Naive B cell (primary cell): Measurements from ENCODE around the gene BAZ1A. TPM values are rescaled to one million over a fixed set of nuclear protein-coding genes. Genes with fewer than 3 reads are reported as not detected.

ENCODE experiments used
- ATAC-seq, 2 donors: fragments of 150-1000 bp; cut with Tn5 transposase; 2 replicates each; pipeline ENCODE4 v1.10.0; 2021; ENCODE audit warnings: low read depth in 2 of 2, mild to moderate bottlenecking in 2 of 2, moderate library complexity in 2 of 2
- DNase-seq: peaks from one replicate; pipeline ENCODE4 v3.0.0; 2022
- H3K27ac Mint-ChIP-seq, 6 donors: one replicate each; pipeline ENCODE4 v1.8.0; 2020 to 2022; ENCODE audit warnings: mild to moderate bottlenecking in 6 of 6, mixed read lengths in 6 of 6, moderate library complexity in 5 of 6, inconsistent platforms in 2 of 6
- H3K27me3 Mint-ChIP-seq, 3 donors: one replicate each; pipeline ENCODE4 v1.8.0; 2021 to 2022; ENCODE audit warnings: mixed read lengths in 3 of 3, mild to moderate bottlenecking in 1 of 3
- H3K36me3 Mint-ChIP-seq, 2 donors: one replicate each; pipeline ENCODE4 v1.8.0; 2020 to 2022; ENCODE audit warnings: mixed read lengths in 2 of 2, inconsistent platforms in 1 of 2, mild to moderate bottlenecking in 1 of 2
- H3K4me1 Mint-ChIP-seq, 3 donors: one replicate each; pipeline ENCODE4 v1.8.0; 2020 to 2022; ENCODE audit warnings: mixed read lengths in 3 of 3, inconsistent platforms in 1 of 3, mild to moderate bottlenecking in 1 of 3, moderate library complexity in 1 of 3
- H3K4me3 Mint-ChIP-seq, 8 donors: one replicate each; pipeline ENCODE4 v1.8.0; 2020 to 2022; ENCODE audit warnings: mild to moderate bottlenecking in 8 of 8, mixed read lengths in 8 of 8, moderate library complexity in 8 of 8, inconsistent platforms in 2 of 8
- H3K9me3 Mint-ChIP-seq, 7 donors: one replicate each; pipeline ENCODE4 v1.8.0; 2020 to 2022; ENCODE audit warnings: mixed read lengths in 7 of 7, mild to moderate bottlenecking in 5 of 7, inconsistent platforms in 2 of 7, moderate library complexity in 1 of 7
- polyA plus RNA-seq, 6 donors: library from polyadenylated mRNA; unstranded; fragments of 300-500 nt; fragmentation: Illumina TruSeq; gene quantifications; one replicate each; pipeline ENCODE4 v1.2.3, GENCODE V29; 2021; ENCODE audit warnings: low read depth in 6 of 6

The BAZ1A gene
- polyA plus RNA-seq, 6 donors from 2014 or later: 6.0 to 23.8 (median 12.4) TPM

- peaks cover 14 to 22% of the 10 kb centered on the region in 2 donors for H3K36me3 Mint-ChIP-seq
- no peak for ATAC-seq
Observed at GRCh38 chr14:34796902-34797301, 78.3 kb downstream of the BAZ1A start.

GRCh38 chr14:34794941-34795340, 80.2 kb downstream of the BAZ1A start:
- ATAC-seq (no peak), DNase-seq (no peak)
- peaks cover 0 to 2% (median 0%) of the 10 kb centered on the region in 7 donors for H3K9me3 Mint-ChIP-seq
- no peaks in the 10 kb centered on the region for H3K27me3 Mint-ChIP-seq
- peaks cover 10 to 11% of the 10 kb centered on the region in 2 donors for H3K36me3 Mint-ChIP-seq
- peak overlapping the region in 1 of 6 donors; percentile 69 for H3K27ac Mint-ChIP-seq
- no peak overlapping the region for H3K4me3 Mint-ChIP-seq
- no peaks in the 10 kb centered on the region for H3K4me1 Mint-ChIP-seq

More at GRCh38 chr14:34796902-34797301, 78.3 kb downstream of the BAZ1A start:
- Mint-ChIP-seq H3K27ac (no peak overlapping the region), H3K9me3 (peaks cover 0 to 2% (median 0%) of the 10 kb centered on the region in 7 donors), H3K4me3 (no peak overlapping the region), H3K27me3 (no peaks in the 10 kb centered on the region), H3K4me1 (no peaks in the 10 kb centered on the region)
- no peak for DNase-seq

GRCh38 chr14:34794217-34794616, 80.9 kb downstream of the BAZ1A start:
- H3K27ac Mint-ChIP-seq: peak overlapping the region in 3 of 6 donors; percentile 22 to 69 (median 34)
- H3K9me3 Mint-ChIP-seq: peaks cover 0 to 1% (median 0%) of the 10 kb centered on the region in 7 donors
- H3K36me3 Mint-ChIP-seq: peaks cover 7 to 14% of the 10 kb centered on the region in 2 donors
- no peaks in the 10 kb centered on the region for H3K4me1 Mint-ChIP-seq
- H3K27me3 Mint-ChIP-seq: no peaks in the 10 kb centered on the region
- DNase-seq (no peak), ATAC-seq (no peak)
- no peak overlapping the region for H3K4me3 Mint-ChIP-seq

GRCh38 chr14:34792598-34792997, 82.6 kb downstream of the BAZ1A start:
- H3K36me3 Mint-ChIP-seq: peaks cover 7 to 18% of the 10 kb centered on the region in 2 donors
- peak overlapping the region in 1 of 6 donors; percentile 49 for H3K27ac Mint-ChIP-seq
- DNase-seq: no peak
- H3K4me3 Mint-ChIP-seq: no peak overlapping the region
- ATAC-seq: no peak
- no peaks in the 10 kb centered on the region for H3K27me3 Mint-ChIP-seq
- no peaks in the 10 kb centered on the region for H3K4me1 Mint-ChIP-seq
- H3K9me3 Mint-ChIP-seq: no peaks in the 10 kb centered on the region

GRCh38 chr14:34785223-34786006, 89.7 kb downstream of the BAZ1A start:
- H3K4me3 Mint-ChIP-seq: no peak overlapping the region

GRCh38 chr14:34782031-34782430, 93.1 kb downstream of the BAZ1A start:
- H3K36me3 Mint-ChIP-seq: peaks cover 18 to 32% of the 10 kb centered on the region in 2 donors
- no peaks in the 10 kb centered on the region for H3K27me3 Mint-ChIP-seq
- H3K9me3 Mint-ChIP-seq: no peaks in the 10 kb centered on the region
- ATAC-seq (no peak), DNase-seq (no peak)
- H3K4me1 Mint-ChIP-seq: peaks cover 3 to 20% (median 7%) of the 10 kb centered on the region in 3 donors
- no peak overlapping the region for H3K4me3 Mint-ChIP-seq
- H3K27ac Mint-ChIP-seq: no peak overlapping the region

More at GRCh38 chr14:34785223-34786006, 89.7 kb downstream of the BAZ1A start:
- Mint-ChIP-seq H3K27ac (peak overlapping the region in 5 of 6 donors; percentile 10 to 89 (median 70)), H3K4me1 (peaks cover 3 to 20% (median 7%) of the 10 kb centered on the region in 3 donors), H3K9me3 (no peaks in the 10 kb centered on the region), H3K27me3 (no peaks in the 10 kb centered on the region), H3K36me3 (peaks cover 15 to 33% of the 10 kb centered on the region in 2 donors)
- DNase-seq: no peak
- peak; percentile 55 to 61 for ATAC-seq

- peak overlapping the region in 3 of 6 donors; percentile 39 to 87 (median 73) for H3K27ac Mint-ChIP-seq
- peaks cover 2 to 16% (median 3%) of the 10 kb centered on the region in 3 donors for H3K4me1 Mint-ChIP-seq
- DNase-seq (no peak), ATAC-seq (no peak)
- H3K27me3 Mint-ChIP-seq: no peaks in the 10 kb centered on the region
- no peak overlapping the region for H3K4me3 Mint-ChIP-seq
- H3K9me3 Mint-ChIP-seq: no peaks in the 10 kb centered on the region
- H3K36me3 Mint-ChIP-seq: peaks cover 18 to 32% of the 10 kb centered on the region in 2 donors
Observed at GRCh38 chr14:34781242-34781641, 93.9 kb downstream of the BAZ1A start.

- ATAC-seq (no peak), DNase-seq (no peak)
- Mint-ChIP-seq H3K36me3 (peaks cover 18 to 32% of the 10 kb centered on the region in 2 donors), H3K9me3 (no peaks in the 10 kb centered on the region), H3K4me1 (peaks cover 0 to 10% (median 0%) of the 10 kb centered on the region in 3 donors), H3K27me3 (no peaks in the 10 kb centered on the region), H3K4me3 (no peak overlapping the region), H3K27ac (peak overlapping the region; percentile 37 to 90 (median 46))
Observed at GRCh38 chr14:34780646-34781045, 94.5 kb downstream of the BAZ1A start.

- ATAC-seq (no peak), DNase-seq (no peak)
- no peak overlapping the region for H3K4me3 Mint-ChIP-seq
- no peaks in the 10 kb centered on the region for H3K9me3 Mint-ChIP-seq
- H3K4me1 Mint-ChIP-seq: no peaks in the 10 kb centered on the region
- H3K36me3 Mint-ChIP-seq: peaks cover 24 to 38% of the 10 kb centered on the region in 2 donors
- peak overlapping the region in 1 of 6 donors; percentile 45 for H3K27ac Mint-ChIP-seq
- no peaks in the 10 kb centered on the region for H3K27me3 Mint-ChIP-seq
Observed at GRCh38 chr14:34778744-34779143, 96.4 kb downstream of the BAZ1A start.

GRCh38 chr14:34776611-34777010, 98.5 kb downstream of the BAZ1A start:
- H3K27me3 Mint-ChIP-seq: no peaks in the 10 kb centered on the region
- H3K27ac Mint-ChIP-seq: peak overlapping the region in 1 of 6 donors; percentile 38
- ATAC-seq: no peak
- H3K9me3 Mint-ChIP-seq: no peaks in the 10 kb centered on the region
- H3K36me3 Mint-ChIP-seq: peaks cover 16 to 26% of the 10 kb centered on the region in 2 donors
- H3K4me1 Mint-ChIP-seq: no peaks in the 10 kb centered on the region
- no peak overlapping the region for H3K4me3 Mint-ChIP-seq
- no peak for DNase-seq

GRCh38 chr14:34775922-34776321, 99.2 kb downstream of the BAZ1A start:
- Mint-ChIP-seq H3K9me3 (no peaks in the 10 kb centered on the region), H3K27ac (peak overlapping the region in 1 of 6 donors; percentile 11), H3K27me3 (no peaks in the 10 kb centered on the region), H3K4me1 (no peaks in the 10 kb centered on the region), H3K4me3 (no peak overlapping the region), H3K36me3 (peaks cover 14 to 28% of the 10 kb centered on the region in 2 donors)
- DNase-seq (no peak), ATAC-seq (no peak)

- no peaks in the 10 kb centered on the region for H3K27me3 Mint-ChIP-seq
- H3K36me3 Mint-ChIP-seq: peaks cover 9 to 22% of the 10 kb centered on the region in 2 donors
- H3K4me3 Mint-ChIP-seq: no peak overlapping the region
- H3K9me3 Mint-ChIP-seq: no peaks in the 10 kb centered on the region
- H3K27ac Mint-ChIP-seq: no peak overlapping the region
- DNase-seq: no peak
- ATAC-seq: no peak
- H3K4me1 Mint-ChIP-seq: no peaks in the 10 kb centered on the region
Observed at GRCh38 chr14:34775342-34775741, 99.8 kb downstream of the BAZ1A start.

- DNase-seq (no peak), ATAC-seq (no peak)
- Mint-ChIP-seq H3K9me3 (no peaks in the 10 kb centered on the region), H3K27me3 (no peaks in the 10 kb centered on the region), H3K27ac (no peak overlapping the region), H3K4me1 (peaks cover 0 to 4% (median 0%) of the 10 kb centered on the region in 3 donors), H3K4me3 (no peak overlapping the region), H3K36me3 (peaks cover 6 to 18% of the 10 kb centered on the region in 2 donors)
Observed at GRCh38 chr14:34770901-34771300, 104.3 kb downstream of the BAZ1A start.

GRCh38 chr14:34766606-34767005, 108.6 kb downstream of the BAZ1A start:
- Mint-ChIP-seq H3K9me3 (no peaks in the 10 kb centered on the region), H3K4me3 (no peak overlapping the region), H3K4me1 (peaks cover 0 to 8% (median 0%) of the 10 kb centered on the region in 3 donors), H3K27ac (peak overlapping the region in 3 of 6 donors; percentile 42 to 83 (median 47)), H3K27me3 (no peaks in the 10 kb centered on the region), H3K36me3 (peaks cover 8 to 19% of the 10 kb centered on the region in 2 donors)
- DNase-seq (no peak), ATAC-seq (no peak)
